ENCODE data around the gene SCFD2. TPM values are rescaled to one million over a fixed set of nuclear protein-coding genes. Genes with fewer than 3 reads are reported as not detected.

The SCFD2 gene
- polyA plus RNA-seq, 1 donor from 2014 or later: 17.2 TPM

GRCh38 chr4:53119680-53120079, 246.2 kb downstream of the SCFD2 start:
- Mint-ChIP-seq H3K27ac (no peak overlapping the region), H3K9me3 (peaks cover 0 to 1% (median 0%) of the 10 kb centered on the region in 3 donors), H3K4me3 (no peak overlapping the region), H3K4me1 (peaks cover 0 to 4% (median 3%) of the 10 kb centered on the region in 3 donors), H3K27me3 (no peaks in the 10 kb centered on the region), H3K36me3 (peaks cover 10% of the 10 kb centered on the region)

GRCh38 chr4:53118676-53119075, 247.2 kb downstream of the SCFD2 start:
- Mint-ChIP-seq H3K36me3 (peaks cover 8% of the 10 kb centered on the region), H3K9me3 (peaks cover 0 to 1% (median 0%) of the 10 kb centered on the region in 3 donors), H3K27me3 (no peaks in the 10 kb centered on the region), H3K27ac (no peak overlapping the region), H3K4me1 (peaks cover 0 to 4% (median 3%) of the 10 kb centered on the region in 3 donors), H3K4me3 (no peak overlapping the region)

GRCh38 chr4:53116954-53117353, 248.9 kb downstream of the SCFD2 start:
- no peak overlapping the region for H3K4me3 Mint-ChIP-seq
- H3K36me3 Mint-ChIP-seq: peaks cover 9% of the 10 kb centered on the region
- peaks cover 0 to 4% (median 3%) of the 10 kb centered on the region in 3 donors for H3K4me1 Mint-ChIP-seq
- H3K27me3 Mint-ChIP-seq: no peaks in the 10 kb centered on the region
- H3K9me3 Mint-ChIP-seq: peaks cover 0 to 1% (median under 1%) of the 10 kb centered on the region in 3 donors
- no peak overlapping the region for H3K27ac Mint-ChIP-seq

- Mint-ChIP-seq H3K9me3 (peaks cover 3 to 11% (median 5%) of the 10 kb centered on the region in 3 donors), H3K27me3 (no peaks in the 10 kb centered on the region), H3K36me3 (peaks cover 10% of the 10 kb centered on the region), H3K4me3 (peak overlapping the region in 1 of 4 donors; percentile 37), H3K27ac (no peak overlapping the region), H3K4me1 (peaks cover 5 to 10% (median 7%) of the 10 kb centered on the region in 3 donors)
Measured at GRCh38 chr4:53113431-53114225, 252.2 kb downstream of the SCFD2 start.

GRCh38 chr4:53105313-53105712, 260.5 kb downstream of the SCFD2 start:
- H3K9me3 Mint-ChIP-seq: peaks cover 2 to 4% (median 3%) of the 10 kb centered on the region in 3 donors
- H3K27me3 Mint-ChIP-seq: no peaks in the 10 kb centered on the region
- no peak overlapping the region for H3K4me3 Mint-ChIP-seq
- peaks cover 29% of the 10 kb centered on the region for H3K36me3 Mint-ChIP-seq
- H3K4me1 Mint-ChIP-seq: peaks cover 8 to 15% (median 9%) of the 10 kb centered on the region in 3 donors
- H3K27ac Mint-ChIP-seq: no peak overlapping the region

GRCh38 chr4:53103481-53103880, 262.4 kb downstream of the SCFD2 start:
- peaks cover 3 to 11% (median 3%) of the 10 kb centered on the region in 3 donors for H3K4me1 Mint-ChIP-seq
- no peak overlapping the region for H3K4me3 Mint-ChIP-seq
- H3K27me3 Mint-ChIP-seq: no peaks in the 10 kb centered on the region
- H3K36me3 Mint-ChIP-seq: peaks cover 34% of the 10 kb centered on the region
- H3K27ac Mint-ChIP-seq: no peak overlapping the region
- peaks cover 2 to 10% (median 4%) of the 10 kb centered on the region in 3 donors for H3K9me3 Mint-ChIP-seq

GRCh38 chr4:53101191-53101581, 264.7 kb downstream of the SCFD2 start:
- Mint-ChIP-seq H3K4me1 (peaks cover 0 to 6% (median 0%) of the 10 kb centered on the region in 3 donors), H3K36me3 (peaks cover 24% of the 10 kb centered on the region), H3K27me3 (no peaks in the 10 kb centered on the region), H3K27ac (no peak overlapping the region), H3K9me3 (peaks cover 3 to 8% (median 4%) of the 10 kb centered on the region in 3 donors), H3K4me3 (peak overlapping the region in 1 of 4 donors; percentile 73)

- Mint-ChIP-seq H3K36me3 (peaks cover 23% of the 10 kb centered on the region), H3K27ac (no peak overlapping the region), H3K4me3 (no peak overlapping the region)
Measured at GRCh38 chr4:53100501-53101190, 265.2 kb downstream of the SCFD2 start.

GRCh38 chr4:53098681-53099121, 267.2 kb downstream of the SCFD2 start:
- H3K27ac Mint-ChIP-seq: peak overlapping the region in 1 of 3 donors; percentile 61
- H3K27me3 Mint-ChIP-seq: no peaks in the 10 kb centered on the region
- H3K36me3 Mint-ChIP-seq: peaks cover 21% of the 10 kb centered on the region
- no peak overlapping the region for H3K4me3 Mint-ChIP-seq
- peaks cover 0 to 6% (median 0%) of the 10 kb centered on the region in 3 donors for H3K4me1 Mint-ChIP-seq
- peaks cover 4 to 17% (median 11%) of the 10 kb centered on the region in 3 donors for H3K9me3 Mint-ChIP-seq

More at GRCh38 chr4:53100501-53101190, 265.2 kb downstream of the SCFD2 start:
- H3K27me3 Mint-ChIP-seq: no peaks in the 10 kb centered on the region
- H3K9me3 Mint-ChIP-seq: peaks cover 3 to 8% (median 4%) of the 10 kb centered on the region in 3 donors
- peaks cover 0 to 6% (median 0%) of the 10 kb centered on the region in 3 donors for H3K4me1 Mint-ChIP-seq

- H3K9me3 Mint-ChIP-seq: peaks cover 2 to 17% (median 11%) of the 10 kb centered on the region in 3 donors
- no peak overlapping the region for H3K4me3 Mint-ChIP-seq
- H3K27me3 Mint-ChIP-seq: no peaks in the 10 kb centered on the region
- H3K36me3 Mint-ChIP-seq: peaks cover 3% of the 10 kb centered on the region
- no peaks in the 10 kb centered on the region for H3K4me1 Mint-ChIP-seq
- no peak overlapping the region for H3K27ac Mint-ChIP-seq
Measured at GRCh38 chr4:53094040-53094439, 271.8 kb downstream of the SCFD2 start.

GRCh38 chr4:53089936-53090729, 275.7 kb downstream of the SCFD2 start:
- peaks cover 0 to 3% (median 0%) of the 10 kb centered on the region in 3 donors for H3K4me1 Mint-ChIP-seq
- peaks cover 9 to 26% (median 10%) of the 10 kb centered on the region in 3 donors for H3K9me3 Mint-ChIP-seq
- no peaks in the 10 kb centered on the region for H3K27me3 Mint-ChIP-seq
- peaks cover 8% of the 10 kb centered on the region for H3K36me3 Mint-ChIP-seq
- H3K27ac Mint-ChIP-seq: no peak overlapping the region
- no peak overlapping the region for H3K4me3 Mint-ChIP-seq

GRCh38 chr4:53088152-53088551, 277.7 kb downstream of the SCFD2 start:
- Mint-ChIP-seq H3K27me3 (no peaks in the 10 kb centered on the region), H3K4me3 (no peak overlapping the region), H3K27ac (peak overlapping the region in 1 of 3 donors; percentile 40), H3K36me3 (peaks cover 16% of the 10 kb centered on the region), H3K9me3 (peaks cover 6 to 22% (median 18%) of the 10 kb centered on the region in 3 donors), H3K4me1 (peaks cover 0 to 3% (median 0%) of the 10 kb centered on the region in 3 donors)

GRCh38 chr4:53076374-53076958, 289.4 kb downstream of the SCFD2 start:
- H3K27me3 Mint-ChIP-seq: no peaks in the 10 kb centered on the region
- H3K9me3 Mint-ChIP-seq: no peaks in the 10 kb centered on the region
- H3K36me3 Mint-ChIP-seq: peaks cover 6% of the 10 kb centered on the region
- peaks cover 0 to 2% (median 0%) of the 10 kb centered on the region in 3 donors for H3K4me1 Mint-ChIP-seq
- no peak overlapping the region for H3K4me3 Mint-ChIP-seq
- H3K27ac Mint-ChIP-seq: no peak overlapping the region

GRCh38 chr4:53075162-53075785, 290.6 kb downstream of the SCFD2 start:
- H3K4me3 Mint-ChIP-seq: no peak overlapping the region
- H3K9me3 Mint-ChIP-seq: peaks cover 0 to 3% (median 0%) of the 10 kb centered on the region in 3 donors
- no peak overlapping the region for H3K27ac Mint-ChIP-seq
- H3K36me3 Mint-ChIP-seq: peaks cover 6% of the 10 kb centered on the region
- peaks cover 0 to 2% (median 0%) of the 10 kb centered on the region in 3 donors for H3K4me1 Mint-ChIP-seq
- no peaks in the 10 kb centered on the region for H3K27me3 Mint-ChIP-seq
